Stimulated activated CD8-positive, alpha-beta memory T cell treated with anti-CD3 and anti-CD28 coated beads, Interleukin-4, amount 100 ng/mL, for 24 hours (primary cell): Measurements from ENCODE around the gene IL22.

Experiments used
- DNase-seq: peaks from one replicate; pipeline ENCODE4 v3.0.0-alpha.2; 2020; ENCODE audit warnings: low read depth

Gene IL22

GRCh38 chr12:68253504-68253903 is at the start of gene IL22:
TSS of gene IL22 (minus strand) at chr12:68253604. CDS start at chr12:68253448, 156 bp downstream.
- no peak for DNase-seq

- DNase-seq, result no peak
These were observed 44.5 kb upstream of the IL22 start for GRCh38 chr12:68297929-68298328.

GRCh38 chr12:68294251-68294650 is 40.8 kb upstream of the IL22 start:
- DNase-seq, result no peak

GRCh38 chr12:68293347-68293746 is 39.9 kb upstream of the IL22 start:
- DNase-seq, result no peak

- no peak for DNase-seq
These were observed 38.9 kb upstream of the IL22 start for GRCh38 chr12:68292151-68292943.

GRCh38 chr12:68291396-68292036 is 38.1 kb upstream of the IL22 start:
- DNase-seq, result no peak

GRCh38 chr12:68290126-68290525 is 36.7 kb upstream of the IL22 start:
- DNase-seq, result no peak

GRCh38 chr12:68287106-68287505 is 33.7 kb upstream of the IL22 start:
- DNase-seq, result no peak

- DNase-seq, result no peak
These were observed 33.0 kb upstream of the IL22 start for GRCh38 chr12:68286396-68286795.

- no peak for DNase-seq
These were observed 32.1 kb upstream of the IL22 start for GRCh38 chr12:68285541-68285940.

GRCh38 chr12:68281322-68282077 is 28.1 kb upstream of the IL22 start:
- DNase-seq, result no peak

GRCh38 chr12:68280240-68280639 is 26.8 kb upstream of the IL22 start:
- no peak for DNase-seq

GRCh38 chr12:68279227-68280054 is 26.0 kb upstream of the IL22 start:
- DNase-seq, result no peak

GRCh38 chr12:68276402-68276930 is 23.1 kb upstream of the IL22 start:
- no peak for DNase-seq

- DNase-seq, result no peak
These were observed 19.3 kb upstream of the IL22 start for GRCh38 chr12:68272732-68273131.

GRCh38 chr12:68271346-68271745 is 17.9 kb upstream of the IL22 start:
- no peak for DNase-seq

GRCh38 chr12:68270358-68270757 is 17.0 kb upstream of the IL22 start:
- DNase-seq, result no peak

- no peak for DNase-seq
These were observed 16.4 kb upstream of the IL22 start for GRCh38 chr12:68269779-68270178.

GRCh38 chr12:68268967-68269366 is 15.6 kb upstream of the IL22 start:
- no peak for DNase-seq

- DNase-seq, result no peak
These were observed 14.5 kb upstream of the IL22 start for GRCh38 chr12:68267892-68268396.

- DNase-seq, result no peak
These were observed 11.5 kb upstream of the IL22 start for GRCh38 chr12:68264857-68265256.
